ENCODE results near the gene CDC34.

The CDC34 gene

GRCh38 chr19:589693-590395 lies 58.3 kb downstream of the CDC34 start, which contains the start of gene HCN2:
TSS of gene HCN2 (plus strand) at chr19:589881. CDS start at chr19:589946, 65 bp downstream.
- TF ChIP-seq POLR2A (IDR thresholded peaks at IDR 0.05; ENCODE audit: low read depth, low read length): no peak
- no peak for TF ChIP-seq TAF1 (IDR thresholded peaks at IDR 0.05; ENCODE audit: borderline replicate concordance, low read depth, low read length)
- TF ChIP-seq POLR2AphosphoS5 (IDR thresholded peaks at IDR 0.05; ENCODE audit: low read depth, low read length): no peak
- FAIRE-seq: no peak
- DNase-seq (ENCODE audit: insufficient read length): no peak

GRCh38 chr19:590396-590745 lies 58.8 kb downstream of the CDC34 start:
- DNase-seq (ENCODE audit: insufficient read length): no peak
- TF ChIP-seq POLR2AphosphoS5 (IDR thresholded peaks at IDR 0.05; ENCODE audit: low read depth, low read length) (no peak), TAF1 (IDR thresholded peaks at IDR 0.05; ENCODE audit: borderline replicate concordance, low read depth, low read length) (no peak), POLR2A (IDR thresholded peaks at IDR 0.05; ENCODE audit: low read depth, low read length) (no peak)
- FAIRE-seq: no peak

GRCh38 chr19:590750-591098 lies 59.2 kb downstream of the CDC34 start:
- FAIRE-seq (no peak), DNase-seq (ENCODE audit: insufficient read length) (no peak)
- TF ChIP-seq POLR2A (IDR thresholded peaks at IDR 0.05; ENCODE audit: low read depth, low read length): no peak
- no peak for TF ChIP-seq TAF1 (IDR thresholded peaks at IDR 0.05; ENCODE audit: borderline replicate concordance, low read depth, low read length)
- no peak for TF ChIP-seq POLR2AphosphoS5 (IDR thresholded peaks at IDR 0.05; ENCODE audit: low read depth, low read length)

- FAIRE-seq (no peak), DNase-seq (ENCODE audit: insufficient read length) (no peak)
- TF ChIP-seq POLR2AphosphoS5 (IDR thresholded peaks at IDR 0.05; ENCODE audit: low read depth, low read length) (no peak), TAF1 (IDR thresholded peaks at IDR 0.05; ENCODE audit: borderline replicate concordance, low read depth, low read length) (no peak), POLR2A (IDR thresholded peaks at IDR 0.05; ENCODE audit: low read depth, low read length) (no peak)
Observed at GRCh38 chr19:591099-591958, 59.8 kb downstream of the CDC34 start.

Data from GM12892 (cell line).